ENCODE results near the gene CEP20.

The CEP20 gene

DNA sequence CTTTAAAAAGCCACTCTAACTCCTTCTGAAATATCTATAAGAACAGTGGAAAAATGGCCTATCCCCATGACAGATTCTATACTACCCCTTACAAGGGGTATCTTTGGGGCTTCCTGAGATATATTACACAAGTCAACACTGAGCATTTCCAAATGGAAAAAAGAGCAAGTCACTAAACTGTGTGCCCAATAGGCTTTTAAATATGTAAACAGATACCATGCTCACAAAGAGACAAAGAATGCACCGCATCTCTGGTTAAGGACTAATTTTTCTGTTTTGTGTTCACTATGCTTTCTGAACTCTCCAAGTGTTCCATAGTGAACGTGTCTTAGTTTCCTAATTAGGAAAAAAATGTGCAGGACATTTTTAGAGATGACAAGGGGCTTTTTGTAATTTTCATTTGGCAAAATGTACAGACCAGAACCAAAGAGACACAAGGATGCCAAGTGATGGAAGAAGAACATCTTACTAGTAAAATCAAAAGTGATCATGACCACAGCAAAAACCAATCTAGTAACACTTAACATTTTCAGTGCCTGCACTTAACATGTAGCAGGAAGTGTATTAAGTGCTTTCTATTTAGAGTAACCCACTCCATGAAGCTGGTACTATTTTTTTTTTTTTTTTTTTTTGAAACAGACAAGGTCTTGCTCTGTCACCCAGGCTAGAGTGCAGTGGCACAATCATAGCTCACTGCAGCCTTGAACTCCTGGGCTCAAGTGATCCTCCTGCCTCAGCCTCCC is 53.1 kb downstream of the CEP20 start:
- H3K27me3 ChIP-seq (replicated peaks in 2 of 5; ENCODE audit: control insufficient read depth in 4 of 5, insufficient read depth in 5 of 5, low read length in 4 of 5) = no peaks in the 10 kb centered on the region
- peaks cover 0 to 19% (median 9%) of the 10 kb centered on the region in 4 experiments for H3K4me1 ChIP-seq (ENCODE audit: control extremely low read depth in 1 of 4, control insufficient read depth in 4 of 4, insufficient read depth in 4 of 4, low read length in 3 of 4)
- no peaks in the 10 kb centered on the region for H3K36me3 ChIP-seq (ENCODE audit: control insufficient read depth in 4 of 4, insufficient read depth in 4 of 4, low read length in 3 of 4)
- H3K27ac ChIP-seq (ENCODE audit: insufficient read depth in 1 of 2, low read depth in 1 of 2, low read length in 2 of 2, poor library complexity in 1 of 2, severe bottlenecking in 2 of 2) = no peak overlapping the region
- no peak overlapping the region for H3K4me3 ChIP-seq (ENCODE audit: control insufficient read depth in 1 of 7, extremely low read depth in 1 of 7, insufficient read depth in 4 of 7, low read depth in 2 of 7, low read length in 6 of 7)
- WGBS (ENCODE audit: insufficient coverage) = 100% methylated on average over 1 of the region's 2 CpGs
- CTCF ChIA-PET = no interaction called here
- POLR2A ChIA-PET = interaction anchor here (0.6 kb wide), 1 partner anchor 65 kb away, joined by 3 read pairs; no protein-coding TSS in a partner anchor
- no peaks in the 10 kb centered on the region for H3K9me3 ChIP-seq (ENCODE audit: control extremely low read depth in 1 of 5, control insufficient read depth in 4 of 5, insufficient read depth in 2 of 5, low read depth in 1 of 5, low read length in 4 of 5)
- peak in 2 of 3 donors; percentile 25 to 26 for DNase-seq

DNA sequence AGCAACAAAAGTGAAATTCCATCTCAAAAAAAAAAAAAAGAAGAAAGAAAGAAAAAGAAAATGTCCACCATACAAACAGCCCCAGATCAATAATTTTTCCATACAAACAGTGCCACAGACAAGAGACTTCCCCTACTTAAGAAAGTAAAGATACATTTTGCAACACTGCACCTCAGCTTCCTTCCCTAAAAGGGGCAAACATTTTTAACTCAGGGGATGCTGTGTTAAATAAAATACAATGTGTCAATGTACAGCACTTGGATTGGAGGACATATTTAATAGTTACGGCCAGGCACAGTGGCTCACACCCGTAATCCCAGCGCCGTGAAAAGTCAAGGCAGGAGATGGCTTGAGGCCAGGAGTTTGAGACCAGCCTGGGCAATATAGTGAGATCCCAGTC is 53.9 kb downstream of the CEP20 start:
- 98% methylated on average over 4 of the region's 4 CpGs for WGBS (ENCODE audit: insufficient coverage)
- H3K27me3 ChIP-seq (replicated peaks in 2 of 5; ENCODE audit: control insufficient read depth in 4 of 5, insufficient read depth in 5 of 5, low read length in 4 of 5) = no peaks in the 10 kb centered on the region
- H3K36me3 ChIP-seq (ENCODE audit: control insufficient read depth in 4 of 4, insufficient read depth in 4 of 4, low read length in 3 of 4) = no peaks in the 10 kb centered on the region
- DNase-seq = peak in 2 of 3 donors; percentile 40 to 45
- peaks cover 0 to 20% (median 9%) of the 10 kb centered on the region in 4 experiments for H3K4me1 ChIP-seq (ENCODE audit: control extremely low read depth in 1 of 4, control insufficient read depth in 4 of 4, insufficient read depth in 4 of 4, low read length in 3 of 4)
- no peak overlapping the region for H3K27ac ChIP-seq (ENCODE audit: insufficient read depth in 1 of 2, low read depth in 1 of 2, low read length in 2 of 2, poor library complexity in 1 of 2, severe bottlenecking in 2 of 2)
- H3K9me3 ChIP-seq (ENCODE audit: control extremely low read depth in 1 of 5, control insufficient read depth in 4 of 5, insufficient read depth in 2 of 5, low read depth in 1 of 5, low read length in 4 of 5) = no peaks in the 10 kb centered on the region
- CTCF ChIA-PET = interaction anchor here (0.7 kb wide), 2 partner anchors 12 to 21 kb away, joined by 3 read pairs; no protein-coding TSS in a partner anchor
- no peak overlapping the region for H3K4me3 ChIP-seq (ENCODE audit: control insufficient read depth in 1 of 7, extremely low read depth in 1 of 7, insufficient read depth in 4 of 7, low read depth in 2 of 7, low read length in 6 of 7)
- POLR2A ChIA-PET = no interaction called here

- H3K4me3 ChIP-seq (ENCODE audit: control insufficient read depth in 1 of 7, extremely low read depth in 1 of 7, insufficient read depth in 4 of 7, low read depth in 2 of 7, low read length in 6 of 7) = no peak overlapping the region
- H3K36me3 ChIP-seq (ENCODE audit: control insufficient read depth in 4 of 4, insufficient read depth in 4 of 4, low read length in 3 of 4) = no peaks in the 10 kb centered on the region
- H3K27me3 ChIP-seq (replicated peaks in 2 of 5; ENCODE audit: control insufficient read depth in 4 of 5, insufficient read depth in 5 of 5, low read length in 4 of 5) = no peaks in the 10 kb centered on the region
- CTCF ChIA-PET = interaction anchor here (1.3 to 1.6 kb wide), 2 partner anchors 8 to 11 kb away, joined by 3 to 9 read pairs; no protein-coding TSS in a partner anchor
- H3K27ac ChIP-seq (ENCODE audit: insufficient read depth in 1 of 2, low read depth in 1 of 2, low read length in 2 of 2, poor library complexity in 1 of 2, severe bottlenecking in 2 of 2) = no peak overlapping the region
- peak in 1 of 3 donors; percentile 9 for DNase-seq
- H3K9me3 ChIP-seq (ENCODE audit: control extremely low read depth in 1 of 5, control insufficient read depth in 4 of 5, insufficient read depth in 2 of 5, low read depth in 1 of 5, low read length in 4 of 5) = no peaks in the 10 kb centered on the region
- POLR2A ChIA-PET = no interaction called here
- 88% methylated on average over 7 of the region's 9 CpGs for WGBS (ENCODE audit: insufficient coverage)
- H3K4me1 ChIP-seq (ENCODE audit: control extremely low read depth in 1 of 4, control insufficient read depth in 4 of 4, insufficient read depth in 4 of 4, low read length in 3 of 4) = peaks cover 0 to 22% (median 9%) of the 10 kb centered on the region in 4 experiments
Measured at GRCh38 chr16:15833541-15833940, 54.9 kb downstream of the CEP20 start.

GRCh38 chr16:15832241-15832640 is 56.2 kb downstream of the CEP20 start:
- Histone ChIP-seq H3K9me3 (ENCODE audit: control extremely low read depth in 1 of 5, control insufficient read depth in 4 of 5, insufficient read depth in 2 of 5, low read depth in 1 of 5, low read length in 4 of 5) (no peaks in the 10 kb centered on the region), H3K4me1 (ENCODE audit: control extremely low read depth in 1 of 4, control insufficient read depth in 4 of 4, insufficient read depth in 4 of 4, low read length in 3 of 4) (peaks cover 0 to 22% (median 9%) of the 10 kb centered on the region in 4 experiments), H3K27me3 (replicated peaks in 2 of 5; ENCODE audit: control insufficient read depth in 4 of 5, insufficient read depth in 5 of 5, low read length in 4 of 5) (no peaks in the 10 kb centered on the region), H3K4me3 (ENCODE audit: control insufficient read depth in 1 of 7, extremely low read depth in 1 of 7, insufficient read depth in 4 of 7, low read depth in 2 of 7, low read length in 6 of 7) (no peak overlapping the region), H3K36me3 (ENCODE audit: control insufficient read depth in 4 of 4, insufficient read depth in 4 of 4, low read length in 3 of 4) (no peaks in the 10 kb centered on the region), H3K27ac (ENCODE audit: insufficient read depth in 1 of 2, low read depth in 1 of 2, low read length in 2 of 2, poor library complexity in 1 of 2, severe bottlenecking in 2 of 2) (no peak overlapping the region)
- CTCF ChIA-PET = interaction anchor here (1.6 kb wide), 1 partner anchor 10 kb away, joined by 9 read pairs; no protein-coding TSS in a partner anchor
- POLR2A ChIA-PET = no interaction called here
- 96% methylated on average over 4 of the region's 6 CpGs for WGBS (ENCODE audit: insufficient coverage)
- DNase-seq = no peak

DNA sequence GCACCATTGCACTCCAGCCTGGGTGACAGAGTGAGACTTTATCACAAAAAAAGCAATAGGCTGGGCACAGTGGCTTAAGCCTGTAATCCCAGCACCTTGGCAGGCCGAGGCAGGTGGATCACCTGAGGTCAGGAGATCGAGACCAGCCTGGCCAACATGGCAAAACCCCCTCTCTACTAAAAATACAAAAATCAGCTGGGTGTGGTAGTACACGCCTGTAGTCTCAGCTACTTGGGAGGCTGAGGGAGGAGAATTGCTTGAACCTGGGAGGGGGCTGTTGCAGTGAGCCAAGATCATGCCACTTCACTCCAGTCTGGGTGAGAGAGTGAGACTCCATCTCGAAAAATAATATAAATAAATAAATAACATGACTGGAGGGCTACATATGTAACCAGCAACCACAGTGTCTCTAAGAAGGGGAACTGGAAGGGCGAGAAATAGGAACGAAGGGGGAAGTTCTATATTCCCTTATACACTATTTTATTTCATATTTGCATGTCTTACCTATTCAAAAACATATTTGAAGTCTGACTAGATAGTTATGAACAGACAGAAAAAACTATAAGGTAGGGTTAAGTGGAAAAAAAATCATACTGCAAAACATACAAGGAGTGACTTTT is 57.5 kb downstream of the CEP20 start:
- no CpG with 5 or more reads among the region's 6 CpGs for WGBS (ENCODE audit: insufficient coverage)
- Histone ChIP-seq H3K36me3 (ENCODE audit: control insufficient read depth in 4 of 4, insufficient read depth in 4 of 4, low read length in 3 of 4) (no peaks in the 10 kb centered on the region), H3K27ac (ENCODE audit: insufficient read depth in 1 of 2, low read depth in 1 of 2, low read length in 2 of 2, poor library complexity in 1 of 2, severe bottlenecking in 2 of 2) (no peak overlapping the region), H3K9me3 (ENCODE audit: control extremely low read depth in 1 of 5, control insufficient read depth in 4 of 5, insufficient read depth in 2 of 5, low read depth in 1 of 5, low read length in 4 of 5) (no peaks in the 10 kb centered on the region), H3K4me1 (ENCODE audit: control extremely low read depth in 1 of 4, control insufficient read depth in 4 of 4, insufficient read depth in 4 of 4, low read length in 3 of 4) (peaks cover 0 to 21% (median 7%) of the 10 kb centered on the region in 4 experiments), H3K4me3 (ENCODE audit: control insufficient read depth in 1 of 7, extremely low read depth in 1 of 7, insufficient read depth in 4 of 7, low read depth in 2 of 7, low read length in 6 of 7) (no peak overlapping the region), H3K27me3 (replicated peaks in 2 of 5; ENCODE audit: control insufficient read depth in 4 of 5, insufficient read depth in 5 of 5, low read length in 4 of 5) (no peaks in the 10 kb centered on the region)
- CTCF ChIA-PET = no interaction called here
- POLR2A ChIA-PET = no interaction called here
- DNase-seq = peak in 2 of 3 donors; percentile 60 to 67

DNA sequence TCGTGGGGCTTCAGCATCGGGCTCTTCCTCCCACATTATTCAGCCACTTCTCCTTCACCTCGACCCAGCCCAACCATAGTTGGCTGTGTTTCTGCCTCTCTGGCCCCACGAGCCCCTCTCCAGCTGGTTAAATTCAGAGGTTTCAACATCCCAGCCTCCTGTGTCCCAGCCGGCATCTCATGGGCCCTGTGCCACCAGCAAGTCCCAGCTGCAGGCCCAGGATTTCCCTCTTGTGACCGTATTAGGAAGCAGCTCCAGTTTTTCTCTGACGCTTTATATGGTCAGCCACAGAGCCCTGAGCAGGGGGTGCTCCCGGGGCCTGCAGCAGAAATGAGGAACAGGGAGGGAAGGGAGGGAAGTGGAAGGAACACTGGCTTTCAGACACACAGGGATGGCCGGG is 58.9 kb downstream of the CEP20 start:
- CTCF ChIA-PET = interaction anchor here (0.6 to 1.6 kb wide), 2 partner anchors 9 to 27 kb away, joined by 3 to 4 read pairs; no protein-coding TSS in a partner anchor
- no peak for DNase-seq
- Histone ChIP-seq H3K4me1 (ENCODE audit: control extremely low read depth in 1 of 4, control insufficient read depth in 4 of 4, insufficient read depth in 4 of 4, low read length in 3 of 4) (peaks cover 0 to 11% (median 0%) of the 10 kb centered on the region in 4 experiments), H3K36me3 (ENCODE audit: control insufficient read depth in 4 of 4, insufficient read depth in 4 of 4, low read length in 3 of 4) (no peaks in the 10 kb centered on the region), H3K27me3 (replicated peaks in 2 of 5; ENCODE audit: control insufficient read depth in 4 of 5, insufficient read depth in 5 of 5, low read length in 4 of 5) (no peaks in the 10 kb centered on the region), H3K9me3 (ENCODE audit: control extremely low read depth in 1 of 5, control insufficient read depth in 4 of 5, insufficient read depth in 2 of 5, low read depth in 1 of 5, low read length in 4 of 5) (no peaks in the 10 kb centered on the region), H3K4me3 (ENCODE audit: control insufficient read depth in 1 of 7, extremely low read depth in 1 of 7, insufficient read depth in 4 of 7, low read depth in 2 of 7, low read length in 6 of 7) (no peak overlapping the region), H3K27ac (ENCODE audit: insufficient read depth in 1 of 2, low read depth in 1 of 2, low read length in 2 of 2, poor library complexity in 1 of 2, severe bottlenecking in 2 of 2) (no peak overlapping the region)
- POLR2A ChIA-PET = no interaction called here
- 79% methylated on average over 5 of the region's 9 CpGs for WGBS (ENCODE audit: insufficient coverage)
